WERI-Rb-1 (cell line): ENCODE results near the gene SDHAF3.
"Not testable (repeated sequence)": the region's sequence is repeated elsewhere in the genome, so short reads cannot be mapped to it uniquely, and the experiment has no call there.

Experiments used
- DNase-seq: peaks from one replicate; pipeline ENCODE4 v3.0.0-alpha.2; 2020
- H3K27ac ChIP-seq: fragments of 250-450 bp; sonication (Bioruptor Pico); 2 replicates; pipeline ENCODE4 v1.5.1; 2020; ENCODE audit warnings: mild to moderate bottlenecking, moderate library complexity
- H3K27me3 ChIP-seq: fragments of 250-450 bp; sonication (Bioruptor Pico); 2 replicates; pipeline ENCODE4 v1.5.1; 2021; ENCODE audit warnings: mild to moderate bottlenecking, low read depth, moderate library complexity; ENCODE audit not compliant: insufficient read depth, severe bottlenecking
- H3K36me3 ChIP-seq: fragments of 250-450 bp; sonication (Bioruptor Pico); 2 replicates; pipeline ENCODE4 v1.5.1; 2020; ENCODE audit warnings: mild to moderate bottlenecking, moderate library complexity
- H3K4me3 ChIP-seq: 2 replicates; pipeline ENCODE4 v1.5.1; 2011; ENCODE audit warnings: low read depth, mild to moderate bottlenecking, control low read depth, low read length
- H3K9me3 ChIP-seq: fragments of 250-450 bp; sonication (Bioruptor Pico); 2 replicates; pipeline ENCODE4 v1.5.1; 2021; ENCODE audit warnings: mild to moderate bottlenecking, moderate library complexity; ENCODE audit not compliant: severe bottlenecking
- TF ChIP-seq, protein P1 (sequence below): IDR thresholded peaks from 2 replicates; pipeline ENCODE4 v1.5.1; 2011; ENCODE audit warnings: low read depth, mild to moderate bottlenecking, control low read depth, inconsistent platforms, low read length

Gene SDHAF3

GRCh38 chr7:97117372-97118188 is at the start of gene SDHAF3:
Gene SDHAF3 (plus strand): TSS chr7:97117698. CDS start chr7:97117724, 26 bp downstream.
- H3K36me3 ChIP-seq = no peaks in the 10 kb centered on the region; the same call in 1 of the 2 replicates
- peak within 1 kb of the TSS; percentile 98 for H3K4me3 ChIP-seq
- H3K27ac ChIP-seq = peak within 1 kb of the TSS; percentile 91
- peak; percentile 99 for DNase-seq
- no peaks in the 10 kb centered on the region for H3K27me3 ChIP-seq
- TF ChIP-seq, protein P1, sequence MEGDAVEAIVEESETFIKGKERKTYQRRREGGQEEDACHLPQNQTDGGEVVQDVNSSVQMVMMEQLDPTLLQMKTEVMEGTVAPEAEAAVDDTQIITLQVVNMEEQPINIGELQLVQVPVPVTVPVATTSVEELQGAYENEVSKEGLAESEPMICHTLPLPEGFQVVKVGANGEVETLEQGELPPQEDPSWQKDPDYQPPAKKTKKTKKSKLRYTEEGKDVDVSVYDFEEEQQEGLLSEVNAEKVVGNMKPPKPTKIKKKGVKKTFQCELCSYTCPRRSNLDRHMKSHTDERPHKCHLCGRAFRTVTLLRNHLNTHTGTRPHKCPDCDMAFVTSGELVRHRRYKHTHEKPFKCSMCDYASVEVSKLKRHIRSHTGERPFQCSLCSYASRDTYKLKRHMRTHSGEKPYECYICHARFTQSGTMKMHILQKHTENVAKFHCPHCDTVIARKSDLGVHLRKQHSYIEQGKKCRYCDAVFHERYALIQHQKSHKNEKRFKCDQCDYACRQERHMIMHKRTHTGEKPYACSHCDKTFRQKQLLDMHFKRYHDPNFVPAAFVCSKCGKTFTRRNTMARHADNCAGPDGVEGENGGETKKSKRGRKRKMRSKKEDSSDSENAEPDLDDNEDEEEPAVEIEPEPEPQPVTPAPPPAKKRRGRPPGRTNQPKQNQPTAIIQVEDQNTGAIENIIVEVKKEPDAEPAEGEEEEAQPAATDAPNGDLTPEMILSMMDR = peak; percentile 18; the same call in 1 of the 2 replicates
- H3K9me3 ChIP-seq = no peaks in the 10 kb centered on the region

GRCh38 chr7:97072025-97072424 is 45.5 kb upstream of the SDHAF3 start:
- not testable (repeated sequence) for H3K27me3 ChIP-seq, H3K9me3 ChIP-seq, H3K27ac ChIP-seq, H3K4me3 ChIP-seq, H3K36me3 ChIP-seq, DNase-seq

- peaks cover 4% of the 10 kb centered on the region for H3K9me3 ChIP-seq
- H3K4me3 ChIP-seq = no peak overlapping the region
- no peak for DNase-seq
- no peaks in the 10 kb centered on the region for H3K27me3 ChIP-seq
- TF ChIP-seq, protein P1 = no peak
- H3K36me3 ChIP-seq = no peaks in the 10 kb centered on the region
- H3K27ac ChIP-seq = no peak overlapping the region
These were observed 41.6 kb upstream of the SDHAF3 start for GRCh38 chr7:97075928-97076327.

GRCh38 chr7:97078023-97078969 is 39.2 kb upstream of the SDHAF3 start:
- Histone ChIP-seq H3K27me3 (no peaks in the 10 kb centered on the region), H3K36me3 (no peaks in the 10 kb centered on the region), H3K4me3 (no peak overlapping the region), H3K27ac (no peak overlapping the region), H3K9me3 (peaks cover 4% of the 10 kb centered on the region)
- TF ChIP-seq, protein P1 = no peak
- DNase-seq = no peak

DNA sequence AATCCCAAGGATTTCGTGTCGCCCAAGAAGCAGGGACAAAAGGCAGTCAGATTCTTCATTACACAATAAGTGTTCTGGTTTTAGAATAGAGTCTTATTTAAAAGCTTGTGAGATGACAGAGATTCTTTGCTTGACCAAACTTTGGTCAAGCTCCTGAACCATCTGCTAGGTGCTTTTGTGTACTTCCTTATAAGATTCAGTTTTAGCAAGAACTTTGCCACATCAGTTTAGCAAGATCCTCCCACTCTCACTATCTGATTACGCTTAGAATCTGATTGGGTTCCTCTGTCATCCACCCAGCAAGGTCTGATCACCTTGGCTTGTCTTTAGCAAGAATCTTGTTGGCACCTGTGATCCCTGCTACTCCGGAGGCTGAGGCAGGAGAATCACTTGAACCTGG is 38.2 kb upstream of the SDHAF3 start:
- Histone ChIP-seq H3K27me3 (no peaks in the 10 kb centered on the region), H3K9me3 (peaks cover 4% of the 10 kb centered on the region), H3K4me3 (no peak overlapping the region), H3K27ac (no peak overlapping the region), H3K36me3 (no peaks in the 10 kb centered on the region)
- no peak for DNase-seq
- TF ChIP-seq, protein P1 = no peak
